DMS79 (cell line): ENCODE results near the gene SCRT2.
"Not testable (repeated sequence)": the region's sequence is repeated elsewhere in the genome, so short reads cannot be mapped to it uniquely, and the experiment has no call there.

Experiments used
- DNase-seq: peaks from one replicate; lab custom pipeline; 2025; lab: John Stamatoyannopoulos, UW

The SCRT2 gene

GRCh38 chr20:675453-676314 is at the start of gene SCRT2:
SCRT2 (minus strand) TSS chr20:675802; CDS start chr20:675601, 201 bp downstream.
- DNase-seq: no peak

GRCh38 chr20:724797-725196 is 49.2 kb upstream of the SCRT2 start:
- DNase-seq: not testable (repeated sequence)

GRCh38 chr20:723756-724155 is 48.2 kb upstream of the SCRT2 start:
- no peak for DNase-seq

- DNase-seq: no peak
These were observed 47.4 kb upstream of the SCRT2 start for GRCh38 chr20:722822-723644.

- DNase-seq: no peak
These were observed 46.3 kb upstream of the SCRT2 start for GRCh38 chr20:721876-722275.

GRCh38 chr20:719816-720215 is 44.2 kb upstream of the SCRT2 start:
- DNase-seq: no peak

GRCh38 chr20:719068-719467 is 43.5 kb upstream of the SCRT2 start:
- no peak for DNase-seq

- no peak for DNase-seq
These were observed 42.2 kb upstream of the SCRT2 start for GRCh38 chr20:717832-718231.

GRCh38 chr20:717271-717670 is 41.7 kb upstream of the SCRT2 start:
- DNase-seq: no peak

- DNase-seq: no peak
These were observed 38.9 kb upstream of the SCRT2 start for GRCh38 chr20:714453-714852.

GRCh38 chr20:711576-711975 is 36.0 kb upstream of the SCRT2 start:
- no peak for DNase-seq

- no peak for DNase-seq
These were observed 35.3 kb upstream of the SCRT2 start for GRCh38 chr20:710780-711450.

- DNase-seq: no peak
These were observed 34.6 kb upstream of the SCRT2 start for GRCh38 chr20:709991-710779.

GRCh38 chr20:709423-709822 is 33.8 kb upstream of the SCRT2 start:
- peak; percentile 21 for DNase-seq

GRCh38 chr20:708956-709355 is 33.4 kb upstream of the SCRT2 start:
- no peak for DNase-seq

GRCh38 chr20:707451-708110 is 32.0 kb upstream of the SCRT2 start:
- DNase-seq: no peak

GRCh38 chr20:706366-706885 is 30.8 kb upstream of the SCRT2 start:
- DNase-seq: no peak

GRCh38 chr20:704726-705125 is 29.1 kb upstream of the SCRT2 start:
- DNase-seq: no peak

- no peak for DNase-seq
These were observed 27.8 kb upstream of the SCRT2 start for GRCh38 chr20:703426-703825.

GRCh38 chr20:703006-703405 is 27.4 kb upstream of the SCRT2 start:
- DNase-seq: no peak
